ENCODE results near the gene ENPEP.

The ENPEP gene

DNA sequence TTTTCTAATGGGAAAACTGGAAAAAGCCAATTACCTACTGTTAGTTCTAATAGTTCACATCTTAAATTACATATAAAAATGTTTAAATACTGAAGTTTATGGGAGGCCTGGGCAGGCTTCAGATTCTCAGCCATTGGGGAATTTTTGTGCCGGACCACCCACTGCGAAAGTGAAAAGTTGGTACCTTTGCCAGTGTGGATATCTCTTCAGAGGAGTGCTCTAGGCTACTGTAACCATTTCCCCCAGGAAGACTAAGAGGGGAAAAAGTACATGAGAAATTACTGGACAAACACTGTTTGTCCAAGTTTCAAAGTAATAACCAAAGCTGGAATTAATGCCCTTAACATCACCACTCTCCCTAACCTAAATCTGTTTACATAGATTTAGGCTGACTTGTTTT, 126.1 kb downstream of the ENPEP start:
- no peak for DNase-seq (ENCODE audit: low read depth in 2 of 2)

DNA sequence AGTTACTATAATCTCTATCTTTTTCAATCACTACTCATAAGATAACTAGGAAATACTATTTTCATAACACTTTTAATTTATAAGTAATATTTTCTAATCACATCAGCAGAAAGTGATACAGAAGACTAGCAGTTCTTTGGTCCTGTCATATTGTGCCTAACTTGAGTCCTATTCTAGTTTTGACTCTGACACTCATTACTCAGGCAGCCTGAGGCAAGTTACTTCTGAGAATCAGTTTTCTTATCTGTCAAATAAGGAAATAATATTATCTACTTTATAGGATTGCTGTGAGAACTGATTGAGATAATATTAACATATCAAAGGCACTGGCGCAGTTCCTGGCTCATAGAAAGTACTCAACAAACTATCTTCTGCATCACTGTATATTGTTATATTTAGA, 129.1 kb downstream of the ENPEP start:
- no peak for DNase-seq (ENCODE audit: low read depth in 2 of 2)

- DNase-seq (ENCODE audit: low read depth in 2 of 2) = no peak
Observed at GRCh38 chr4:110609044-110609750, 133.2 kb downstream of the ENPEP start.

DNA sequence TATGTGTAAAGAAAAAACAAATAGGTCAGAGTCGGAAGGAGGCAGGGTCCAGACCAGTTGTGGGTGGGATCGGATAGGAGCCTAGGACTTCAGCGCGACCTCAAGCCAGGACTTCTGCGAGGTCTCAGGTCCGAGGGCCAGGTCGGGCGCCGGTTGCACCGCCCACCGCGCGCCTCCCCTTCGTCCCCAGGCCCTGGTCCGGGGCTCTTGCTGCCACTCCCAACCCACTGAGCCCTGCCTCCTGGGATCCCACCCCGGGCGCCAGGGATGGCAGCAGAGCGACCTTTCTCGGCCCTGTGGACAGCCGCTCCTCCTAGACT, 134.6 kb downstream of the ENPEP start:
- DNase-seq (ENCODE audit: low read depth in 2 of 2) = no peak

DNA sequence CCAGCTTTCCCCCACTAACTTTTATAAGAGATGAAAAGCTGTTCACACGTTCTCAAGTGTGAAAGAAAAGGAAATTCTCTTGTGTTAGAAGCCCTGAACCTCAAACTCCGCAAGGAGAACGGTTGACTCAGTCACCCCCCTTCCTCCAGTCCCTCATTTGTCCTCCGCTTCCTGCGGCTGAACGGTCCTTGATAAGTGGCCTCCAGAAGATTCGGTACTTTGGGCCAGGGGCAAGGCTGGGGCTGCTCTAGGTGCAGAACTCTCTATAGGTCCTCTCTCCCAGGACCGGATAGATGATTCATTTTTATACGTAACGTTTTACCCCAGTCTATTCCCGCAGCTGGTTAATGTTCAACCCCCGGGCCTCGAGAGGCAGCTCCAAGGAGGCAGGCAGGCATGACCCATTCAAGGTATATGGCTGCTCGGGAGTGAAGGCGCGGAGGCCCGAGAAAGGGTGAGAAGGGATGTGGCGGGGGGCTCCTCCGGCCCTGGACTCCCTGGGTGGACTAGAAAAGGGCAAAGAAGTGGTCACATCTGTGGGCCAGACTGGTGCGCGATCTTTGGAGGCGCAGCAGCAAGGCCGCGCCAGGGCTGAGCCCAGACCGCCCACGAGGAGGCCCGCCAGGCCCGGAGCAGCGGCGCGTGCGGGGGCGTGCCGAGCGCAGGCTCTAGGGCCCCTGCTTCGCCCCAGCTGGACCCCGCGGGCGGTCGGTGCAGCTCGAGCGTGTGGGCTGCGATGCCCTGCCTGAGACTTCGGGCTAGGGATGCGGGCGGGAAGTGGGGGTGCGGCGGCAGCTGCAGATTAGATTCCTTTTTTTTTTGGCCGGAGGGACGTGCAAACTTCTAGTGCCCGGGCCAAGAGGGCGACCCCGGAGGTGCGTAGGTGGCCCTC, 135.2 kb downstream of the ENPEP start:
- no peak for DNase-seq (ENCODE audit: low read depth in 2 of 2)

- DNase-seq (ENCODE audit: low read depth in 2 of 2) = no peak
Observed at GRCh38 chr4:110611968-110612447, 136.1 kb downstream of the ENPEP start.

DNA sequence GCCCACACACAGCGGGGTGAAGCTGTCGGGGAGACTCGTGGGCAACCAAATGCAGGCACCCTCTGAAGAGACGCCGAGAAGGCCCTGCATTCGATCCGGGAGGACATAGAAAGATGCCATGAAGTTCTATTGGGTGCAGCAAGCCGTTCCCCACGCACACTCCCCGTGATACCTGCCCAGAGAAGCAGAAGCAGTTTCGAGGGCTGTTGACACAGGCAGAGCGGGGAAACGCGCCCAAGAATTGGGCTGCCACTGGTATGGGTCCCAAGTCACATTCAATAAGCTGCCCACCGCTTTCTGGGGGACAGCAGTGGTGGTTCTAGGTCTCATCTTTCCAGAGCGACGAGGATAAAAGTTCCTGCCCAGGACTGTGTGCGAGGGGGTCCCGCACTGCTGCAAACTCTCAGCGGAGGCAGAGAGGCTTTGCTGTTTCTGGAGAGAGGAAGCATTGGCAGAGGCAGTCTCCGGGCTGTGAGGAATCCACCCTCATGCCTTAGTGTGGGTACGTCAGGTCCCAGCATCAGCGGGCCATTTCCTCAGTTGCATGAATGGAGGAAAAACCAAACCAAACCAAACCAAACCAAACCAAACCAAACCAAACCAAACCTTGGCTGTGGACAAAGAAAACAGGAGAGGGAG, 136.8 kb downstream of the ENPEP start:
- DNase-seq (ENCODE audit: low read depth in 2 of 2) = no peak

GRCh38 chr4:110613745-110614144, 137.8 kb downstream of the ENPEP start:
- DNase-seq (ENCODE audit: low read depth in 2 of 2) = no peak

DNA sequence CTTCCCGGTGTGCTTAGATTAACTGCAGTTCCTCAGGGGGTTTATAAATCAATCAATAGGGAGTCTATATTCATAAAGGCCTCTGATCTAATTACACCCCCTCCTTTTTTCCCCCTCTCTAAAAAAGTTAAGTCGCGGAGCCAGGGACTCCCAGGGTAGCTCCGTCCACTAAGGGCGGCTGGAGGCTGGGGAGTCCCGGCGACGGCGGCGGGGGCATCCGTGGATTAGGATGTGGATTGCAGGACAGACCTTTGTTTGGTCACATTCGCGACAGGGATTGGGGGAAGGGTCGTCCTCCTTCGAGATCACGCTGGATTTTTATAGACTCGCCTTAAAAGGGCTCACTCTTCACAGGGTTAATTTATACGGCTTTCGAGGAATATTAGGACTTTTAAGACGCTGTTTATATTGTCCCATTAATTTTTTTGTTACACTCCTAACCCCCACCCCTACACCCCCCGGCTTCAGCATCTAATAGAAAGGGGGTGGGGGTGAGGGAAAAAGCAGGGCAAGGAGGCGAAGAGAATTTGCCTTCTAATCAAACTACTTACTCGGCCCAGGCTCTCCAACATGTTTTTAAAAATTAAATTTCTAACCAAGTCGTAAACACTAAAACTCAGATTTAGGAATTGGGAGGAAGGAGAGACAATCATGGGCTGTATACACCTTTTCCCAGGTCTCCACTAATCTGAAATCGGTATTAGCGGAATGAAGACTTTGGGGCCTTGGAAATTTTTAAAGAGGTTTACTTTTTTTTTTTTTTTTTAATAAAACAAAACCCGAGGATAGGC, 138.4 kb downstream of the ENPEP start:
- DNase-seq (ENCODE audit: low read depth in 2 of 2) = no peak
